ENCODE measurements around the gene IL23R.

- TF ChIP-seq CTCF (IDR thresholded peaks at IDR 0.05), result no peak
- no peak for TF ChIP-seq POLR2AphosphoS5 (IDR thresholded peaks at IDR 0.05; ENCODE audit: low read depth, low read length)
These were observed 31.6 kb upstream of the IL23R start, which contains the start of gene C1orf141 for GRCh38 chr1:67134695-67135094.
